Omental fat pad (tissue), 4 donors: Measurements from ENCODE around the gene CDH10. TPM values are rescaled to one million over a fixed set of nuclear protein-coding genes. Genes with fewer than 3 reads are reported as not detected.

ENCODE experiments used
- ATAC-seq: fragments of 150-250 bp; one replicate; pipeline ENCODE4 v1.9.1; 2016; ENCODE audit warnings: mild to moderate bottlenecking, moderate library complexity; ENCODE audit not compliant: low FRiP score
- DNase-seq: peaks from one replicate; pipeline ENCODE4 v3.0.0-alpha.2; 2019; ENCODE audit warnings: low spot score
- CTCF ChIP-seq, 3 donors: fragments of 450-650 bp; IDR thresholded peaks; one replicate each; pipeline ENCODE4 v1.5.1; 2016 to 2017; ENCODE audit warnings: antibody characterized with exemption in 3 of 3, mild to moderate bottlenecking in 3 of 3, moderate library complexity in 2 of 3
- total RNA-seq, 4 donors: library from RNA; depleted of rRNA; stranded (reverse); fragments of >200 nt; gene quantifications; one replicate each; pipeline ENCODE4 v1.1.0, GENCODE V29; 2016

Gene CDH10
- total RNA-seq, result not detected

GRCh38 chr5:24644761-24645160 is at the start of gene CDH10:
Gene CDH10 (minus strand): TSS chr5:24644978. CDS start chr5:24593490, 51,488 bp downstream.
- DNase-seq (no peak), ATAC-seq (no peak)
- TF ChIP-seq CTCF (IDR thresholded peaks at IDR 0.05), result no peak

- no peak for DNase-seq
- no peak for TF ChIP-seq CTCF (IDR thresholded peaks at IDR 0.05)
- ATAC-seq, result no peak
Measured at GRCh38 chr5:24693609-24694008, 48.8 kb upstream of the CDH10 start.

GRCh38 chr5:24691074-24691473 is 46.3 kb upstream of the CDH10 start:
- DNase-seq, result no peak
- no peak for ATAC-seq
- TF ChIP-seq CTCF (IDR thresholded peaks at IDR 0.05), result no peak

GRCh38 chr5:24681106-24681505 is 36.3 kb upstream of the CDH10 start:
- no peak for TF ChIP-seq CTCF (IDR thresholded peaks at IDR 0.05)
- no peak for ATAC-seq
- no peak for DNase-seq

GRCh38 chr5:24668050-24668449 is 23.3 kb upstream of the CDH10 start:
- ATAC-seq, result no peak
- DNase-seq, result no peak
- no peak for TF ChIP-seq CTCF (IDR thresholded peaks at IDR 0.05)

GRCh38 chr5:24649531-24649930 is 4.8 kb upstream of the CDH10 start:
- ATAC-seq (no peak), DNase-seq (no peak)
- TF ChIP-seq CTCF (IDR thresholded peaks at IDR 0.05), result no peak

GRCh38 chr5:24646915-24647314 is 2.1 kb upstream of the CDH10 start:
- TF ChIP-seq CTCF (IDR thresholded peaks at IDR 0.05), result no peak

More at GRCh38 chr5:24646915-24647314, 2.1 kb upstream of the CDH10 start:
- no peak for DNase-seq
- ATAC-seq, result no peak
